ENCODE measurements around the gene HHATL. TPM values are rescaled to one million over a fixed set of nuclear protein-coding genes. Genes with fewer than 3 reads are reported as not detected.

Gene HHATL
- total RNA-seq, 1 experiment from 2014 or later, result not detected

- DNase-seq, result no peak
- Mint-ChIP-seq H3K9me3 (ENCODE audit: unreplicated experiment) (no peaks in the 10 kb centered on the region), H3K36me3 (ENCODE audit: insufficient read depth, unreplicated experiment) (no peaks in the 10 kb centered on the region), H3K27me3 (ENCODE audit: insufficient read depth, unreplicated experiment) (peaks cover 10% of the 10 kb centered on the region), H3K27ac (ENCODE audit: unreplicated experiment) (no peak overlapping the region), H3K4me3 (ENCODE audit: unreplicated experiment) (no peak overlapping the region), H3K4me1 (ENCODE audit: low read depth, unreplicated experiment) (no peaks in the 10 kb centered on the region)
- TF ChIP-seq CTCF (IDR thresholded peaks at IDR 0.05; ENCODE audit: insufficient read depth in 1 of 2, low read depth in 1 of 2, low read length in 1 of 2, severe bottlenecking in 1 of 2, unreplicated experiment in 1 of 2), result no peak
- BruUV-seq (replicated peaks), result no TSS peak
- Histone ChIP-seq H3K27me3 (replicated peaks; ENCODE audit: control insufficient read depth, insufficient read depth, low read length) (no peaks in the 10 kb centered on the region; the same call in 1 of the 2 replicates), H3K4me1 (no peaks in the 10 kb centered on the region), H3K9me3 (no peaks in the 10 kb centered on the region), H3K4me3 (ENCODE audit: low read depth, low read length) (no peak overlapping the region), H3K36me3 (ENCODE audit: control insufficient read depth, insufficient read depth, low read length) (no peaks in the 10 kb centered on the region)
- intact Hi-C loops (cut with micrococcal nuclease; ENCODE audit: unreplicated experiment), result no loop called here
- CTCF ChIA-PET, result no interaction called here
- POLR2A ChIA-PET, result no interaction called here
Measured at GRCh38 chr3:42713747-42714146, 11.1 kb upstream of the HHATL start.

- H3K36me3 Mint-ChIP-seq (ENCODE audit: insufficient read depth, unreplicated experiment), result no peaks in the 10 kb centered on the region
- POLR2A ChIA-PET, result no interaction called here
- peak in 1 of 2 experiments; percentile 17 for DNase-seq
- Histone ChIP-seq H3K4me3 (ENCODE audit: low read depth, low read length) (no peak overlapping the region), H3K9me3 (no peaks in the 10 kb centered on the region), H3K36me3 (ENCODE audit: control insufficient read depth, insufficient read depth, low read length) (no peaks in the 10 kb centered on the region), H3K4me1 (no peaks in the 10 kb centered on the region), H3K27me3 (replicated peaks; ENCODE audit: control insufficient read depth, insufficient read depth, low read length) (no peaks in the 10 kb centered on the region; the same call in 1 of the 2 replicates)
- no peak overlapping the region for H3K4me3 Mint-ChIP-seq (ENCODE audit: unreplicated experiment)
- H3K27me3 Mint-ChIP-seq (ENCODE audit: insufficient read depth, unreplicated experiment), result peaks cover 10% of the 10 kb centered on the region
- H3K4me1 Mint-ChIP-seq (ENCODE audit: low read depth, unreplicated experiment), result no peaks in the 10 kb centered on the region
- no peak for TF ChIP-seq CTCF (IDR thresholded peaks at IDR 0.05; ENCODE audit: insufficient read depth in 1 of 2, low read depth in 1 of 2, low read length in 1 of 2, severe bottlenecking in 1 of 2, unreplicated experiment in 1 of 2)
- no peak overlapping the region for H3K27ac Mint-ChIP-seq (ENCODE audit: unreplicated experiment)
- CTCF ChIA-PET, result interaction anchor here (0.6 kb wide), 1 partner anchor 9 kb away, joined by 3 read pairs; no protein-coding TSS in a partner anchor
- BruUV-seq (replicated peaks), result no TSS peak
- no peaks in the 10 kb centered on the region for H3K9me3 Mint-ChIP-seq (ENCODE audit: unreplicated experiment)
- intact Hi-C loops (cut with micrococcal nuclease; ENCODE audit: unreplicated experiment), result no loop called here
Measured at GRCh38 chr3:42712688-42713372, 10.2 kb upstream of the HHATL start.

GRCh38 chr3:42712344-42712648, 9.7 kb upstream of the HHATL start:
- intact Hi-C loops (cut with micrococcal nuclease; ENCODE audit: unreplicated experiment), result no loop called here
- no peaks in the 10 kb centered on the region for H3K4me1 Mint-ChIP-seq (ENCODE audit: low read depth, unreplicated experiment)
- no peak overlapping the region for H3K4me3 Mint-ChIP-seq (ENCODE audit: unreplicated experiment)
- no peaks in the 10 kb centered on the region for H3K9me3 Mint-ChIP-seq (ENCODE audit: unreplicated experiment)
- no peak for TF ChIP-seq CTCF (IDR thresholded peaks at IDR 0.05; ENCODE audit: insufficient read depth in 1 of 2, low read depth in 1 of 2, low read length in 1 of 2, severe bottlenecking in 1 of 2, unreplicated experiment in 1 of 2)
- ChIA-PET CTCF (interaction anchor here (0.6 kb wide), 1 partner anchor 9 kb away, joined by 3 read pairs; no protein-coding TSS in a partner anchor), POLR2A (no interaction called here)
- peaks cover 10% of the 10 kb centered on the region for H3K27me3 Mint-ChIP-seq (ENCODE audit: insufficient read depth, unreplicated experiment)
- Histone ChIP-seq H3K9me3 (no peaks in the 10 kb centered on the region), H3K27me3 (replicated peaks; ENCODE audit: control insufficient read depth, insufficient read depth, low read length) (no peaks in the 10 kb centered on the region; the same call in 1 of the 2 replicates), H3K4me3 (ENCODE audit: low read depth, low read length) (no peak overlapping the region), H3K36me3 (ENCODE audit: control insufficient read depth, insufficient read depth, low read length) (no peaks in the 10 kb centered on the region), H3K4me1 (no peaks in the 10 kb centered on the region)
- H3K27ac Mint-ChIP-seq (ENCODE audit: unreplicated experiment), result no peak overlapping the region
- DNase-seq, result no peak
- no TSS peak for BruUV-seq (replicated peaks)
- no peaks in the 10 kb centered on the region for H3K36me3 Mint-ChIP-seq (ENCODE audit: insufficient read depth, unreplicated experiment)

All from Caco-2 (cell line).